Left kidney (tissue), 2 donors: ENCODE results near the gene SMIM13. TPM values are rescaled to one million over a fixed set of nuclear protein-coding genes. Genes with fewer than 3 reads are reported as not detected.
"Not testable (repeated sequence)": the region's sequence is repeated elsewhere in the genome, so short reads cannot be mapped to it uniquely, and the experiment has no call there.

Source experiments
- DNase-seq: peaks from one replicate; pipeline ENCODE4 v3.0.0-alpha.2; 2013
- polyA plus RNA-seq: library from polyadenylated mRNA; unstranded; fragments of 120-200 nt; gene quantifications from one replicate; pipeline ENCODE4 v1.2.1, GENCODE V29; 2013; ENCODE audit not compliant: insufficient read length

Gene SMIM13
- polyA plus RNA-seq, 1 donor, result 19.5 TPM

GRCh38 chr6:11080296-11080695 lies 13.3 kb upstream of the SMIM13 start:
- no peak for DNase-seq

GRCh38 chr6:11083491-11083890 lies 10.1 kb upstream of the SMIM13 start:
- no peak for DNase-seq

DNA sequence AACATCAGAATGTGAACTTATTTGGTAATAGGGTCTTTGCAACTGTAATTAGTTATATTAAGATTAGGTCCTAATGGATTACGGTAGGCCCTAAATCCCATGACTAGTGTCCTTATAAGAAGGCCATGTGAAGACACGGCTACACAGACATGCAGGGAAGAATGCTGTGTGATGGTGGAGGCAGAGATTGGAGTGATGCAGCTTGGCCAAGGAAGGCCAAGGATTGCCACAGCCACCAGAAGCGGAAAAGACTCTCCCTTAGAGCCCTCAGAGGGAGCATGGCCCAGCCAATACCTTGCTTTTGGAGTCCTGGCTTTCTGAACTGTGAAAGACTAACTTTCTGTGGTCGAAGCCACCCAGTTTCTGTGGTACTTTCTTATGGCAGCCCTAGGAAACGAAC lies 9.7 kb upstream of the SMIM13 start:
- DNase-seq, result no peak

GRCh38 chr6:11085758-11086435 lies 7.7 kb upstream of the SMIM13 start:
- DNase-seq, result no peak

DNA sequence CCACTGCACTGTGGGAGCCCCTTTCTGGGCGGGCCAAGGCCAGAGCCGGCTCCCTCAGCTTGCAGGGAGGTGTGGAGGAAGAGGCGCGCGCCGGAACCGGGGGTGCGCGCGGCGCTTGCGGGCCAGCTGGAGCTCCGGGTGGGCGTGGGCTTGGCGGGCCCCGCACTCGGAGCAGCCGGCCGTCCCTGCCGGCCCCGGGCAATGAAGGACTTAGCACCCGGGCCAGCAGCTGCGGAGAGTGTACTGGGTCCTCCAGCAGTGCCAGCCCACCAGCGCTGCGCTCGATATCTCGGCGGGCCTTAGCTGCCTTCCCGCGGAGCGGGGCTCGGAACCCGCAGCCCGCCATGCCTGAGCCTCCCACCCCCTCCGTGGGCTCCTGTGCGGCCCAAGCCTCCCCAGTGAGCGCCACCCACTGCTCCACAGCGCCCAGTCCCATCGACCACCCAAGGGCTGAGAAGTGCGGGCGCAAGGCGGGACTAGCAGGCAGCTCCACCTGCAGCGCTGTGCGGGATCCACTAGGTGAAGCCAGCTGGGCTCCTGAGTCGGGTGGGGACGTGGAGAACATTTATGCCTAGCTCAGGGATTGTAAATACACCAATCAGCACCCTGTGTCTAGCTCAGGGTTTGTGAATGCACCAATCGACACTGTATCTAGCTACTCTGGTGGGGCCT lies 6.4 kb upstream of the SMIM13 start:
- not testable (repeated sequence) for DNase-seq

- no peak for DNase-seq
Measured at GRCh38 chr6:11089695-11090094, 3.9 kb upstream of the SMIM13 start.

DNA sequence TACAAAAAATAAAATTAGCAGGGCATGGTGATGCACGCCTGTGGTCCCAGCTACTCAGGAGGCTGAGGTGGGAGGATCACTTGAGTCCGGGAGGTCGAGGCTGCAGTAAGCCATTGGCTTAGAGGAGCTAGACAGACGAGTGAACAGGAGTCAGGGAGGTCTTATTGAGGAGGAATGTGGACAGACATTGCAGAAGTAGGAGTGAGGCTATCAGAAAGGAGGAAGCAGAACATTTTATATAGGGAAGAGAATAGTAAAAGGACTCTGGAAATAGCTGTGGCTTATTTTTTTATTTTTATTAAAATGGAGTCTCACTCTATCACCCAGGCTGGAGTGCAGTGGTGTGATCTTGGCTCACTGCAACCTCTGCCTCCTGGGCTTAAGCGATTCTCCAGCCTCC lies 2.5 kb upstream of the SMIM13 start:
- DNase-seq, result not testable (repeated sequence)

DNA sequence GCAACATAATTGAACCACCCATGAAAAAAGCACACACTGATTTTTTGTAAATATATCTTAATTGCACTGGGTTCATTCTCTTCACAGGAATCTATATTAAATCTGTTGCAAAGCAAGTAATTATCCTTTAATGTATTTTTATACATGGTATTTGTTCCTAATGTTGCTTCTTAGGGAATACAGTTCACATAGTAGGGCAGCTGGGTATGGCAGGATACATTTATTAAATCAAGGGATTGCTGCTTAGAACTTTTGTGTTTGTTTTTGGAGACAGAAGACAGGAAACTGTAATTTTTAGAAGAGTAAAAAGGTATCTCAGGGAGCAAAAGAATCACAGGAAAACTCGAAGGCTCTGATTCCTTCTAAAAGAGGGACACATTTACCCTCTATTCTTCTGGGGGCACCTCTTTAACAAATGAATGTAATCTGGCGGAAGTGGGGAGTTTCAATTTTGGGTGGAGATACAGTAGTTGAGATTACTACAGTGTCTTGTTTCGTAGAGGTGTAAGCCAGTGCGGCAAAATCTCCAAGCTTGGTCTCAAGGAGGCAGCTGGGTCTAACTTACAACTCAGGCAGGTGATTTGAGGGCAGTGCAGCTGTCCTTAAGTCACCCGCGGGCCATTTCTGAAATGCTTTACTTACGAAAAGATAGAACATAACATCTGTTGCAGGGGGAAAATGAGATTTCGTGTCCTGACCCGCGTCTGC lies 812 bp upstream of the SMIM13 start:
- DNase-seq, result no peak

GRCh38 chr6:11093376-11093625 lies 333 bp upstream of the SMIM13 start:
- no peak for DNase-seq

DNA sequence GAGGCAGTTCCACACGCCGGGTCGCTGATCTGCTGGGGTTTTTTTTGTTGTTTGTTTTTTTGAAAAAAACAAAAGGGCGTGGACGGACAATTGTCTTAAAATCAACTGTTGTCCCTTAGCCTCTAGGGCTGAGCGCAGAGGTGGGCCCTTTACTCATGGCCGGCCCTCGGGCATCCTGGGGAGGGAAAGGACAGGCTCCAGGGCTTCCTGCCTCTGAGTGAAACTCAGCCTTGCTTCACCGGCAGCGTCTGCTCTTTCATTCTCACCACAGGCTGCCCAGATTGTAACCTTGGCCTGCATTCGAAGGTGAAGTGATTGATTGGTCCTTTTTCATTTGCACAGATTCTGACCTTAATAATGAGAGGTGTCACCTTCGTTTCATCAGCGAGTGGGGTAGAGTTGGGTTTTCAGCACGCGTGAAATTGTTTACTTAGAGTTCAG lies 797 bp downstream of the SMIM13 start:
- DNase-seq, result peak; percentile 33

DNA sequence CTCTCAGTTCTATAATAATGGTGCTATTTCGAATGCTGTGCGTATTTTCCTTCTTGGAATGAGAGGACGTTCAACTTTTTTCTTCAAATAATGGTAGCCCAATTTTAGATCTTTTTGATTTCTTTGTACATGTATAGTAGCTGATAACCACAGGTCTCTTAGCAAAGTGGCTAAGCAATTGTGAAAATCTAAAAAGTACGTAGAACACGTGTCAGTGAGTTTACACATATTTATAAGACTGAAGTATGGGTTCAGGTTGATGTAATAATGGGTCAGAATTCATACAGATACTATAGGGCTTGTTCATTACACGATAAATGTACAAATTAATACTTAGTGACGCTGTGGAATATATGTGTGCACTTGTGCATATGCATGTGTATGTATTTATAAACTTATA lies 1.3 kb downstream of the SMIM13 start:
- DNase-seq, result no peak

DNA sequence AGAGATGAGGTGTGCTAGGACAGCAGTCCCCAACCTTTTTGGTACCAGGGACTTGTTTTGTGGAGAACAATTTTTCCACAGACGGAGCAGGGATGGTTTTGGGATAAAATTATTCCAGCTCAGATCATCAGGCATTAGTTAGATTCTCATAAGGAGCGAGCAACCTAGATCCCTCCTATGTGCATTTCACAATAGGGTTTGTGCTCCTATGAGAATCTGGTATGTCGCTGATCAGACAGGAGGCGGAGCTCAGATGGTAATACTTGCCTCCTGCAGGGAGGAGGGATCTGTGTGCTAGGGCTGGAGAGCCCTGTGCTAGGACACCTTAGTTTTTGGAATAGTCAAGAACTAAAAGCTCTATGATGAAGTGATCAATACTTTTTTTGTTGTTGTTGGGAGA lies 2.5 kb downstream of the SMIM13 start:
- no peak for DNase-seq

- DNase-seq, result no peak
Measured at GRCh38 chr6:11097476-11097875, 3.8 kb downstream of the SMIM13 start.

DNA sequence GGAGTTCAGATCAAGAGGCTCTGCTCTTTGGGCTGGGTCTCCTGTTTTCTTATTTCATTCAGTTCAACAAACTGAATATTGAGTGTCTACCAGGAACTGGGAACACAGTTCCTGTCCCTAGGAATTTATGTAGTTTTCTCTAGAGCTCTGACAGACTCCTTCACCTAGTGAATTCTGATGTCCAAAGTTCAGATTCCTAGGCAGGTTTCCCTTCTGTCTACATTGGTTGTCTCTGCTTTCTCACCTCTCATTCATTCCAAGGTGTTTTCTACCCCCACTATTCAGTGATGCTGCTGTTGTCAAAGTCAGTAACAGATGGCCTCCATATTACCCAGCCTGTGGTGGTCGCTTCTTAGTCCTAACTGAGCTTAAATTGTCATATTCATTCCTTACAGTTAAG lies 4.4 kb downstream of the SMIM13 start:
- DNase-seq, result no peak

GRCh38 chr6:11101417-11101816 lies 7.8 kb downstream of the SMIM13 start:
- DNase-seq, result no peak

- DNase-seq, result no peak
Measured at GRCh38 chr6:11103065-11103464, 9.4 kb downstream of the SMIM13 start.

DNA sequence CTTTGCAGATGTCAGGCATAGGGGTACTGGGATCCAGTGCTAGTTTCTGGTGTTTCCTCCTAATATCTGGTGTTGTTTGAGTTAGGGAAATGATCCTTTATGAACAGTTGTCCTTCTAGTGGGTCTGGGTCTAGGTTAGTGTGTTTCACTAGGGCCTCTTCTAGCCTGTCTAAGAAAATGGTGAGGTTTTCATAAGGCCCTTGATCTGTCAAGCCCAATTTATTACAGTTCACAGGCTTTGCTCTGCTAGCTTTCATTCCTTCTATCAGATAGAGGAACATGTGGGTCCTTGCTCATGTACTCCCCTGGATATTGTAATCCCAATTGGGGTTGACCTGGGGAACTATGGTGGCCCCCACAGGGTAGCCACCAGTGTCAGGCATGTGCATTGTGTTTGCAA lies 15.1 kb downstream of the SMIM13 start:
- DNase-seq, result no peak

DNA sequence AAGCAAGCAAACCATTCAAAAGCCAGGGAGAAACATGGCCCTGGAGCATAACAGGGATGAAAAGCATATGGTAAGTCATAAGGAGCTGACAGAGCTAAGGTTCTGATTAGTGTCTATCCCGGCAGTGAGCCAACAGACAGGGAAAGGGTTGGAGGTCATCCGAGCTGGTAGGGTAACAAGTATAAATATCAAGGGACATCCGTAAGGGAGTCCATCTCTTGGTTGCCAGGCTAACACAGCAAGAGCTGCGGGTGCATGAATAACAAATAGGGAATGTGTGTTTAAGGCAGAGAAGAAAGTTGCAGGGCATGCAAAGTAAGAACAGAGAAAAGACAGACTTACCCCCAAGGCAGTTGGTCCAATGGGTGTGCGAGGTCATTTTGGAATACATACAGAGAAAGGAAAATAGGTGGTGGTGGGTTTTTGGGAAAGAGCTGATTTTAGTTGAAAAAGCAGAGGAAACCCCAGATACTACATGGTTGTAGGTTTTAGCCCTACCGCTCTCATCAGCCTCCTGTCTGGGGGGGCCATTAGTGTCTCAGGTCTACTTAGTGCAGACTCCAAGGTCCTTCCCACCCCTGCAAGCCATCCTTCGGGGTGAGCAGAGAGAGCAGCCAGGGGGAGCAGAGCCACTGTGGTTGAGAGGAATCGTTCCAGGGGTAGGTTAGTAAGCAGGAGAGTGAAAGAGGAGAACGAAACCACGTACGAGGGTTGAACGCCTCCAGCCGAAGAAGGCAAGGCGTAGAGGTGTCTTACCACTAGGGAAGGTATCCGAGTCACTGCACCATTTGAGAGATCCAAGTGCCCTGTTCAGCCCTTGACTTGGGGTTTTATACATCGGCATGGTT lies 17.5 kb downstream of the SMIM13 start, which contains the start of gene ERVFRD-1:
Gene ERVFRD-1, minus strand, starts transcription at position 805 of the 848 bp plus-strand sequence. CDS start 6,415 bp downstream, outside the sequence.
- DNase-seq, result no peak

- DNase-seq, result no peak
Measured at GRCh38 chr6:11111769-11112437, 18.3 kb downstream of the SMIM13 start.

DNA sequence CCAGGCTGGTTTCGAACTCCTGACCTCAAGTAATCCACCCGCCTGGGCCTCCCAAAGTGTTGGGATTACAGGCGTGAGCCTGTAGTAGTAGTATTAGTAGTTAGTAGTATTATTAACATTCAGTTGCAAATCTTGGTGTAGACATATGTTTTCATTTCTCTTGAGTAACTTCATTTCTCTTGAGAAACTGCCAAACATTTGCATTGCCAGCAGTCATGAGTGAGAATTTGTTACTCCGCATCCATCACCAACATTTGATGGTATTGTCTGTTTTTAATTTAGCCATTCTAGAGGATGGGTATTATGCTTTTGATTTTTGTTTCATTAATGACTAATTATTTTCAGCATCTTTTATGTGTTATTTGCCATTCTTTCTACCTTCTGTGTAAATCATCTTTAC lies 19.4 kb downstream of the SMIM13 start:
- DNase-seq, result no peak

DNA sequence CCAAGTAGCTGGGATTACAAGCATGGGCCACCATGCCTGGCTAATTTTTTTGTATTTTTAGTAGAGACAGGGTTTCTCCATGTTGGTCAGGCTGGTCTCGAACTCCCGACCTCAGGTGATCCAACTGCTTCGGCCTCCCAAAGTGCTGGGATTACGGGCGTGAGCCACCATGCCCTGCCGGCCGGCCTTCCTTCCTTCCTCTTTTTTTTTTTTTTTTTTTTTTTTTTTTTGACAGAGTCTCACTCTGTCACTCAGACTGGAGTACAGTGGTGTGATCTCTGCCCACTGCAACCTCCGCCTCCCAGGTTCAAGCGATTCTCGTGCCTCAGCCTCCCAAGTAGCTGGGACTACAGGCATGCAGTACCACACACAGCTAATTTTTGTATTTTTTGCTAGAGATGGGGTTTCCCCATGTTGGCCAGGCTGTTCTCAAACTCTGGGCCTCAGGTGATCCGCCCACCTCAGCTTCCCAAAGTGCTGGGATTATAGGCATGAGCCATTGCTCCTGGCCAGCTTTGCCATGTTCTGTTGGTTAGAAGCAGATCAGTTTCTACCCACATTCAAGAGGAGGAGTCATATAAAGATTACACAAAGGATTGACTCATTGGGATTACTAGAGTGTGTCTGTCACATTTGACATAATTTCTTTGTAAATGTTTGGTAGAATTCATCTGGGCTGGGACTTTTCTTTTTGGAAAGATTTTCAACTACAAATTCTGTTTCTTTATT lies 22.3 kb downstream of the SMIM13 start:
- DNase-seq, result not testable (repeated sequence)
